MM.1S (cell line): Measurements from ENCODE around the gene BCAS3.

Experiments used
- DNase-seq: peaks from one replicate; pipeline ENCODE4 v3.0.0-alpha.2; 2015
- H2AFZ ChIP-seq: fragments of 300-600 bp; sonication (generic); 2 replicates; pipeline ENCODE4 v1.6.0; 2016; ENCODE audit warnings: antibody characterized with exemption, low read length
- H3F3A ChIP-seq: fragments of 300-600 bp; sonication (generic); 2 replicates; pipeline ENCODE4 v1.6.1; 2016; ENCODE audit warnings: mild to moderate bottlenecking, antibody characterized with exemption, low read length, moderate library complexity, mixed read lengths; ENCODE audit not compliant: insufficient read depth
- H3K27ac ChIP-seq: fragments of 300-600 bp; sonication (generic); 2 replicates; pipeline ENCODE4 v1.5.1; 2016; ENCODE audit warnings: mild to moderate bottlenecking, low read length
- H3K27me3 ChIP-seq: fragments of 300-600 bp; sonication (generic); replicated peaks from 2 replicates; pipeline ENCODE4 v1.6.0; 2016; ENCODE audit warnings: low read length; ENCODE audit not compliant: insufficient read depth
- H3K36me3 ChIP-seq: fragments of 300-600 bp; sonication (generic); replicated peaks from 2 replicates; pipeline ENCODE4 v1.6.1; 2016; ENCODE audit warnings: mild to moderate bottlenecking, low read length, mixed read lengths; ENCODE audit not compliant: insufficient read depth
- H3K4me1 ChIP-seq: fragments of 300-600 bp; sonication (generic); 2 replicates; pipeline ENCODE4 v1.6.1; 2016; ENCODE audit warnings: low read length, mixed read lengths
- H3K4me2 ChIP-seq: fragments of 300-600 bp; sonication (generic); 2 replicates; pipeline ENCODE4 v1.6.0; 2016; ENCODE audit warnings: low read depth, low read length
- H3K4me3 ChIP-seq: fragments of 300-600 bp; sonication (generic); 2 replicates; pipeline ENCODE4 v1.5.1; 2016; ENCODE audit warnings: low read length, mixed read lengths
- H3K79me2 ChIP-seq: fragments of 300-600 bp; sonication (generic); 2 replicates; pipeline ENCODE4 v1.6.1; 2016; ENCODE audit warnings: mixed run types, low read length, mixed read lengths
- H3K9ac ChIP-seq: fragments of 300-600 bp; sonication (generic); 2 replicates; pipeline ENCODE4 v1.6.1; 2016; ENCODE audit warnings: low read length, mixed read lengths
- H3K9me2 ChIP-seq: fragments of 300-600 bp; sonication (generic); replicated peaks from 2 replicates; pipeline ENCODE4 v1.6.1; 2016; ENCODE audit warnings: mild to moderate bottlenecking, low read length, mixed read lengths; ENCODE audit not compliant: insufficient read depth
- H3K9me3 ChIP-seq: fragments of 300-600 bp; sonication (generic); replicated peaks from 2 replicates; pipeline ENCODE4 v1.6.1; 2016; ENCODE audit warnings: mild to moderate bottlenecking, low read length, mixed read lengths; ENCODE audit not compliant: insufficient read depth
- H4K20me1 ChIP-seq: fragments of 300-600 bp; sonication (generic); 2 replicates; pipeline ENCODE4 v1.6.1; 2016; ENCODE audit warnings: mild to moderate bottlenecking, low read length, moderate library complexity, mixed read lengths; ENCODE audit not compliant: insufficient read depth
- EZH2 ChIP-seq: fragments of 300-600 bp; sonication (generic); optimal IDR thresholded peaks from 2 replicates; pipeline ENCODE3; 2017; ENCODE audit warnings: low read depth, mild to moderate bottlenecking, antibody characterized with exemption, low read length, mixed read lengths
- EZH2phosphoT487 ChIP-seq: fragments of 300-600 bp; sonication (generic); IDR thresholded peaks from 2 replicates; pipeline ENCODE4 v1.6.1; 2018; ENCODE audit warnings: antibody characterized with exemption, low read length
- TF ChIP-seq, protein P1 (sequence below): fragments of 300-600 bp; sonication (generic); IDR thresholded peaks from 2 replicates; pipeline ENCODE4 v1.5.1; 2016; ENCODE audit warnings: antibody characterized with exemption, low read length, mixed read lengths

BCAS3 gene

DNA sequence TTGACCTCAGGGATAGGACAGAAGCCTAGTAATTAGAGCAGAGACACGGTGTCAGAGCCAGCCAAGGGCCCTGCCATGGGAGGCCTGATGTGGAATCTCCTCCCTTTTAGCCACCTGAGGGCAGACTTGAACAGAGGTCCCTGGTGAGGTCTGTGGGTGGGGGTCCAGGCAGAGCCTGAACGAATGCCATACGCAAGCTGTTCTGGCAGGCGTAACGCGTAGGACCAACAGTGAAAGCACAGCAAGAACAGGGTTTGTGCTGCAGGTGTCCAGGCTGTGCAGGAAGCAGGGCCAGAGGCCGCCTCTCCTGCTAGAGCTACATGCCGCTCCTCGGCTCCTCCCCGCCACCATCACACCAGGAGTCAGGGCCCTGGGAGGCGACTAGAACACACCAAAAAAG lies 640.1 kb downstream of the BCAS3 start:
- Histone ChIP-seq H2AFZ (peak overlapping the region; percentile 59; the same call in 1 of the 2 replicates), H3K4me1 (peaks cover 35% of the 10 kb centered on the region), H3K9me2 (no peaks in the 10 kb centered on the region), H3K9me3 (no peaks in the 10 kb centered on the region), H3K36me3 (no peaks in the 10 kb centered on the region), H3K4me3 (no peak overlapping the region), H3K79me2 (no peaks in the 10 kb centered on the region), H4K20me1 (no peaks in the 10 kb centered on the region), H3K27me3 (no peaks in the 10 kb centered on the region), H3K27ac (peak overlapping the region; percentile 97), H3K9ac (peak overlapping the region; percentile 62), H3K4me2 (peak overlapping the region; percentile 80), H3F3A (peaks cover 24% of the 10 kb centered on the region)
- peak; percentile 54 for DNase-seq
- TF ChIP-seq, protein P1, sequence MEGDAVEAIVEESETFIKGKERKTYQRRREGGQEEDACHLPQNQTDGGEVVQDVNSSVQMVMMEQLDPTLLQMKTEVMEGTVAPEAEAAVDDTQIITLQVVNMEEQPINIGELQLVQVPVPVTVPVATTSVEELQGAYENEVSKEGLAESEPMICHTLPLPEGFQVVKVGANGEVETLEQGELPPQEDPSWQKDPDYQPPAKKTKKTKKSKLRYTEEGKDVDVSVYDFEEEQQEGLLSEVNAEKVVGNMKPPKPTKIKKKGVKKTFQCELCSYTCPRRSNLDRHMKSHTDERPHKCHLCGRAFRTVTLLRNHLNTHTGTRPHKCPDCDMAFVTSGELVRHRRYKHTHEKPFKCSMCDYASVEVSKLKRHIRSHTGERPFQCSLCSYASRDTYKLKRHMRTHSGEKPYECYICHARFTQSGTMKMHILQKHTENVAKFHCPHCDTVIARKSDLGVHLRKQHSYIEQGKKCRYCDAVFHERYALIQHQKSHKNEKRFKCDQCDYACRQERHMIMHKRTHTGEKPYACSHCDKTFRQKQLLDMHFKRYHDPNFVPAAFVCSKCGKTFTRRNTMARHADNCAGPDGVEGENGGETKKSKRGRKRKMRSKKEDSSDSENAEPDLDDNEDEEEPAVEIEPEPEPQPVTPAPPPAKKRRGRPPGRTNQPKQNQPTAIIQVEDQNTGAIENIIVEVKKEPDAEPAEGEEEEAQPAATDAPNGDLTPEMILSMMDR: peak; percentile 21
- TF ChIP-seq EZH2: no peak

GRCh38 chr17:61318684-61319098 lies 641.0 kb downstream of the BCAS3 start:
- Histone ChIP-seq H3K9ac (peak overlapping the region; percentile 62), H2AFZ (peak overlapping the region; percentile 59), H3K27ac (peak overlapping the region; percentile 97), H3K36me3 (no peaks in the 10 kb centered on the region), H3K9me2 (no peaks in the 10 kb centered on the region), H3K9me3 (no peaks in the 10 kb centered on the region), H3K79me2 (no peaks in the 10 kb centered on the region), H3K4me1 (peaks cover 35% of the 10 kb centered on the region), H4K20me1 (no peaks in the 10 kb centered on the region), H3K27me3 (no peaks in the 10 kb centered on the region), H3K4me3 (peak overlapping the region; percentile 34), H3F3A (peaks cover 24% of the 10 kb centered on the region), H3K4me2 (peak overlapping the region; percentile 80)
- TF ChIP-seq EZH2 (no peak), EZH2phosphoT487 (no peak)
- TF ChIP-seq, protein P1: no peak
- peak; percentile 94 for DNase-seq

GRCh38 chr17:61321344-61321743 lies 643.7 kb downstream of the BCAS3 start:
- Histone ChIP-seq H3K9ac (no peak overlapping the region), H3K9me3 (no peaks in the 10 kb centered on the region), H3K9me2 (no peaks in the 10 kb centered on the region), H3K79me2 (no peaks in the 10 kb centered on the region), H3K27ac (no peak overlapping the region), H3K27me3 (no peaks in the 10 kb centered on the region), H3K4me1 (peaks cover 35% of the 10 kb centered on the region), H3K4me2 (no peak overlapping the region), H3F3A (peaks cover 24% of the 10 kb centered on the region), H3K4me3 (no peak overlapping the region), H3K36me3 (no peaks in the 10 kb centered on the region), H2AFZ (no peak overlapping the region), H4K20me1 (no peaks in the 10 kb centered on the region)
- no peak for TF ChIP-seq EZH2
- no peak for TF ChIP-seq EZH2phosphoT487
- TF ChIP-seq, protein P1: no peak
- DNase-seq: no peak
